Measurements from ENCODE around the gene C13orf46.

C13orf46 gene

GRCh38 chr13:113943821-113944565 lies 29.9 kb downstream of the C13orf46 start:
- no peak for TF ChIP-seq CTCF (IDR thresholded peaks at IDR 0.05; ENCODE audit: insufficient read depth, low read length)
- no peak for TF ChIP-seq GABPA (IDR thresholded peaks at IDR 0.05; ENCODE audit: low read depth)
- TF ChIP-seq POLR2AphosphoS5 (IDR thresholded peaks at IDR 0.05; ENCODE audit: low read depth) = no peak
- TF ChIP-seq REST (IDR thresholded peaks at IDR 0.05; ENCODE audit: insufficient replicate concordance, low read depth) = no peak
- TF ChIP-seq SPI1 (IDR thresholded peaks at IDR 0.05; ENCODE audit: borderline replicate concordance, low read depth) = no peak
- peaks cover 8% of the 10 kb centered on the region for H3K27me3 ChIP-seq (ENCODE audit: insufficient read depth, poor library complexity, severe bottlenecking)
- H3K4me3 ChIP-seq (replicated peaks; ENCODE audit: insufficient read depth, low read length) = no peak overlapping the region
- H3K27ac ChIP-seq (replicated peaks) = no peak overlapping the region
- DNase-seq (ENCODE audit: low read depth in 1 of 2, low spot score in 1 of 2) = no peak

- no peak for DNase-seq (ENCODE audit: low read depth in 1 of 2, low spot score in 1 of 2)
- Histone ChIP-seq H3K27ac (replicated peaks) (no peak overlapping the region), H3K27me3 (ENCODE audit: insufficient read depth, poor library complexity, severe bottlenecking) (peaks cover 20% of the 10 kb centered on the region), H3K4me3 (replicated peaks; ENCODE audit: insufficient read depth, low read length) (no peak overlapping the region)
- TF ChIP-seq CTCF (IDR thresholded peaks at IDR 0.05; ENCODE audit: insufficient read depth, low read length) (no peak), POLR2AphosphoS5 (IDR thresholded peaks at IDR 0.05; ENCODE audit: low read depth) (no peak), SPI1 (IDR thresholded peaks at IDR 0.05; ENCODE audit: borderline replicate concordance, low read depth) (no peak)
Measured at GRCh38 chr13:113942591-113943103, 31.2 kb downstream of the C13orf46 start.

GRCh38 chr13:113941571-113942191 lies 32.2 kb downstream of the C13orf46 start:
- peaks cover 30% of the 10 kb centered on the region for H3K27me3 ChIP-seq (ENCODE audit: insufficient read depth, poor library complexity, severe bottlenecking)
- DNase-seq (ENCODE audit: low read depth in 1 of 2, low spot score in 1 of 2) = no peak

More at GRCh38 chr13:113941571-113942191, 32.2 kb downstream of the C13orf46 start:
- Histone ChIP-seq H3K4me3 (replicated peaks; ENCODE audit: insufficient read depth, low read length) (no peak overlapping the region), H3K27ac (replicated peaks) (no peak overlapping the region)
- TF ChIP-seq SPI1 (IDR thresholded peaks at IDR 0.05; ENCODE audit: borderline replicate concordance, low read depth) (no peak), CTCF (IDR thresholded peaks at IDR 0.05; ENCODE audit: insufficient read depth, low read length) (no peak), REST (IDR thresholded peaks at IDR 0.05; ENCODE audit: insufficient replicate concordance, low read depth) (no peak), POLR2AphosphoS5 (IDR thresholded peaks at IDR 0.05; ENCODE audit: low read depth) (no peak), GABPA (IDR thresholded peaks at IDR 0.05; ENCODE audit: low read depth) (no peak)

Measured in HL-60 (cell line).